Loucy (cell line): ENCODE results near the gene OR6S1.

ENCODE experiments used
- CTCF ChIP-seq: fragments of 200-600 bp; sonication (generic); conservative IDR thresholded peaks from 2 replicates; pipeline ENCODE4 v1.5.1; 2014; ENCODE audit warnings: mild to moderate bottlenecking, antibody characterized with exemption, low read length
- EZH2phosphoT487 ChIP-seq: fragments of 200-600 bp; IDR thresholded peaks from 2 replicates; pipeline ENCODE4 v1.6.1; 2018; ENCODE audit warnings: antibody characterized with exemption, mild to moderate bottlenecking, moderate library complexity, borderline replicate concordance

GRCh38 chr14:20645481-20645880 is 4.0 kb upstream of the OR6S1 start:
- TF ChIP-seq CTCF (no peak), EZH2phosphoT487 (no peak)
